Effector memory CD8-positive, alpha-beta T cell (primary cell): ENCODE results near the gene ARPC2.
A peak's percentile ranks its signal among the peaks of the same experiment; 100 is the strongest.

Source experiments
- ATAC-seq: fragments of 150-1000 bp; cut with Tn5 transposase; replicated peaks from 2 replicates; pipeline ENCODE4 v1.10.0; 2021; ENCODE audit warnings: mild to moderate bottlenecking, moderate library complexity
- DNase-seq, 3 experiments: peaks; one replicate each; pipeline ENCODE4 v3.0.0; 2021
- H3K27ac Mint-ChIP-seq, 2 donors: one replicate each; pipeline ENCODE4 v1.8.0; 2022; ENCODE audit warnings: mild to moderate bottlenecking in 2 of 2, mixed read lengths in 2 of 2, moderate library complexity in 2 of 2
- H3K27me3 Mint-ChIP-seq, 2 donors: one replicate each; pipeline ENCODE4 v1.8.0; 2022; ENCODE audit warnings: mixed read lengths in 2 of 2
- H3K36me3 Mint-ChIP-seq: one replicate; pipeline ENCODE4 v1.8.0; 2022; ENCODE audit warnings: mild to moderate bottlenecking, moderate library complexity, mixed read lengths; ENCODE audit not compliant: insufficient read depth
- H3K4me1 Mint-ChIP-seq, 2 donors: one replicate each; pipeline ENCODE4 v1.8.0; 2022; ENCODE audit warnings: low read depth in 2 of 2, mixed read lengths in 2 of 2
- H3K4me3 Mint-ChIP-seq, 2 donors: one replicate each; pipeline ENCODE4 v1.8.0; 2022; ENCODE audit warnings: mild to moderate bottlenecking in 2 of 2, mixed read lengths in 2 of 2, moderate library complexity in 2 of 2
- H3K9me3 Mint-ChIP-seq, 2 donors: one replicate each; pipeline ENCODE4 v1.8.0; 2022; ENCODE audit warnings: mixed read lengths in 2 of 2

ARPC2 gene

DNA sequence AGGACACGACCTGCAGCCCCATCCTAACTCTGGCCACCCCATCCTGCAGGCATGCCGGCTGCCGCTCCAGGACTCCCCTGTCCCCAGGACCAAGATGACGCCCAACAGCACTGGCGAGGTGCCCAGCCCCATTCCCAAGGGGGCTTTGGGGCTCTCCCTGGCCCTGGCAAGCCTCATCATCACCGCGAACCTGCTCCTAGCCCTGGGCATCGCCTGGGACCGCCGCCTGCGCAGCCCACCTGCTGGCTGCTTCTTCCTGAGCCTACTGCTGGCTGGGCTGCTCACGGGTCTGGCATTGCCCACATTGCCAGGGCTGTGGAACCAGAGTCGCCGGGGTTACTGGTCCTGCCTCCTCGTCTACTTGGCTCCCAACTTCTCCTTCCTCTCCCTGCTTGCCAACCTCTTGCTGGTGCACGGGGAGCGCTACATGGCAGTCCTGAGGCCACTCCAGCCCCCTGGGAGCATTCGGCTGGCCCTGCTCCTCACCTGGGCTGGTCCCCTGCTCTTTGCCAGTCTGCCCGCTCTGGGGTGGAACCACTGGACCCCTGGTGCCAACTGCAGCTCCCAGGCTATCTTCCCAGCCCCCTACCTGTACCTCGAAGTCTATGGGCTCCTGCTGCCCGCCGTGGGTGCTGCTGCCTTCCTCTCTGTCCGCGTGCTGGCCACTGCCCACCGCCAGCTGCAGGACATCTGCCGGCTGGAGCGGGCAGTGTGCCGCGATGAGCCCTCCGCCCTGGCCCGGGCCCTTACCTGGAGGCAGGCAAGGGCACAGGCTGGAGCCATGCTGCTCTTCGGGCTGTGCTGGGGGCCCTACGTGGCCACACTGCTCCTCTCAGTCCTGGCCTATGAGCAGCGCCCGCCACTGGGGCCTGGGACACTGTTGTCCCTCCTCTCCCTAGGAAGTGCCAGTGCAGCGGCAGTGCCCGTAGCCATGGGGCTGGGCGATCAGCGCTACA, 45.9 kb downstream of the ARPC2 start:
- Mint-ChIP-seq H3K9me3 (no peaks in the 10 kb centered on the region), H3K4me1 (peaks cover 24 to 35% of the 10 kb centered on the region in 2 donors), H3K27me3 (no peaks in the 10 kb centered on the region), H3K36me3 (peaks cover 46% of the 10 kb centered on the region), H3K27ac (no peak overlapping the region), H3K4me3 (no peak overlapping the region)
- no peak for ATAC-seq
- no peak for DNase-seq

DNA sequence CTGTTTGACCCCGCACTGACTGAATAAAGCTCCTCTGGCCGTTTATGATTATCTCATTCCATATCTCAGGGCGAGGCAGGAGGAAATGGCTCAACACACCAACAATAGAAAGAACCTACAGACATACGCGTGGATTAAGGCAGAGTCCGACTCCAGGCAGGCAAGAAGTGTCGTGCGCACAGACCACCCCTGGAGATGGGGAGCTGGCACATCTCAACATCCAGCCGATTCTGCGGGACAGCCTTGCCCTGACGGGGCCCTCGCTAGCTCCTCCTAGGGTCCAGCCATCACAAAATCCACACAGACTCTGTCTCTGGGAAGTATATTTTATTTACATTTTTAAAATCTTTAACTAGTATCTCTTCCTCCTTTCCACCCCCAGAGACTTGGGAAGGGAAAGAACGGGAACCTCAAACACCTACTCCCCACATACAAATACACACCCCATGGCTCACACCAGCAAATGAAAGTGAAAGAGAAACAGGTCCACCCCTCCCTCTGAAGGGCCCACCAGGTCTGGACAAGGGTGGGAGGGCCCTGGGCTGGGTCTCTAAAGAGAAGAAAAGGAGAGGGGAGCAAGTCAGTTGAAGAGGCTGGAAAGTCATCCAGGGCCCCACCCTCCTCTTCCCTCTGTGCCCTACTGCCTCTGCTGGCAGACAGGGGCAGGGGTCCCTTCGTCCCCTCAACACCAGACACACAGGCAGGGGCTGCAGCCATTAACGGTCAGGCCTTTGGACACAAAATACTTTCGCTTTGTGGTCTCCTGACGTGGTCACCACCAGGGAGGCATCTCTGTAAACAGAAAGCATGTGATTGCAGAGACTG, 47.0 kb downstream of the ARPC2 start:
- Mint-ChIP-seq H3K27me3 (no peaks in the 10 kb centered on the region), H3K4me3 (no peak overlapping the region), H3K27ac (no peak overlapping the region), H3K36me3 (peaks cover 46% of the 10 kb centered on the region), H3K4me1 (peaks cover 22 to 29% of the 10 kb centered on the region in 2 donors), H3K9me3 (no peaks in the 10 kb centered on the region)
- no peak for DNase-seq
- peak; percentile 66 for ATAC-seq

DNA sequence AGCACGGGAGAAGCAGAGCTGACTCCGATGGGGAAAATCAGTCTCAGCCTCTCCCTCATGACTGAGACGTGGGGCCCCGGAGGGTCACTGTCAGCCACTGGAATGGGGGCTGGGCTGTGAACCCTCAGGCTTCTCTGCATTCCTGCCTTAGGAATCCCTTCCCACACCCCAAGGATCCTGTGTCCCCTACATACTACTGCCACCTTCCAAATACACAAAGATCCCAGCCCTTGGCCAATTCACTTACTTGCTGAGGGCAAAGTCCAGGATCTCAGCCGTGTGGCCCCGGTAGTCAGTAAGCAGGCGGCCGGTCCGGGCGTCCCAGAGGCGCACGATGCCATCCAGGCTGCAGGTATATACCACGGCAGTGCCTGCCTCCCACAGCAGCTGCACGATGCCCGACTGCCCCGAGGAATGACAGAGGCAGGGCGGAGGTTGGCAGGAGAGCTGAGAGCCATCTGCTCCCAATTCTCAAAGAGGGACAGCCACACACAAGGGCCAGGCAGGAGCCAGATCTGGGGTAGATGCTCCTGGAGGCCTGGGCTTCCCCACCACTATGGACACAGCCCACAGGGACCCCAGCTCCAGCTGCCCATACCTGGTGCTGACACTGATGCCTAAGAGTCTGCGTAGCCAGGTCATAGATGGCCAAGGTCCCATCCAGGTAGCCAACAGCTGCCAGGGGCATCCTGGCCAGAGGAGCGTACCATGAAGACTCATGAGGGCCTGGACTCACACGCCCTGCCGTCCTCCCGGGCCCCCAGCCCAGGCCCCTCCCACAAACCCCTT, 48.0 kb downstream of the ARPC2 start:
- no peak overlapping the region for H3K4me3 Mint-ChIP-seq
- H3K9me3 Mint-ChIP-seq = no peaks in the 10 kb centered on the region
- H3K36me3 Mint-ChIP-seq = peaks cover 50% of the 10 kb centered on the region
- no peaks in the 10 kb centered on the region for H3K27me3 Mint-ChIP-seq
- H3K4me1 Mint-ChIP-seq = peaks cover 24 to 29% of the 10 kb centered on the region in 2 donors
- peak overlapping the region; percentile 62 to 67 for H3K27ac Mint-ChIP-seq
- ATAC-seq (no peak), DNase-seq (no peak)

DNA sequence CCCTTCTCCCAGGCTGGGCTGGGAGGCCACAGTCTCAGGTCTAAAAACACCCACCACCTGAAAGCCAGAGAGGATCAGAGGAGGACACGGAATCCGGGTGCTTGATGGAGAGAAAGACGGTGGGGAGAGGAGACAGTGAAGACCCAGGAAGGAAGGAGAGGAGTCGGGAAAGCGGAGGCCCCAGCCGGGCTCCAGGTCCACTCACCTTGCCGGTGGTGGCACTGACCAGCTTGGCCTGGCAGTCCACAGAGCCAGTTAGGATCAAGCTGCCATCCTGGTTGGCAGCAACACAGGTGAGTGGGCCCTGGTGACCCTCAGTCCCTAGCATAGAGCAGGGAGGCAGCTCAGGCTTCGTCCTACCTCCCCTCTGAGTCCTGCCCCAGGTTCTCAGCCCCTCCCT, 48.6 kb downstream of the ARPC2 start:
- Mint-ChIP-seq H3K27me3 (no peaks in the 10 kb centered on the region), H3K36me3 (peaks cover 53% of the 10 kb centered on the region), H3K4me1 (peaks cover 29 to 30% of the 10 kb centered on the region in 2 donors), H3K9me3 (no peaks in the 10 kb centered on the region), H3K4me3 (no peak overlapping the region), H3K27ac (peak overlapping the region; percentile 62 to 67)
- no peak for DNase-seq
- ATAC-seq = no peak

DNA sequence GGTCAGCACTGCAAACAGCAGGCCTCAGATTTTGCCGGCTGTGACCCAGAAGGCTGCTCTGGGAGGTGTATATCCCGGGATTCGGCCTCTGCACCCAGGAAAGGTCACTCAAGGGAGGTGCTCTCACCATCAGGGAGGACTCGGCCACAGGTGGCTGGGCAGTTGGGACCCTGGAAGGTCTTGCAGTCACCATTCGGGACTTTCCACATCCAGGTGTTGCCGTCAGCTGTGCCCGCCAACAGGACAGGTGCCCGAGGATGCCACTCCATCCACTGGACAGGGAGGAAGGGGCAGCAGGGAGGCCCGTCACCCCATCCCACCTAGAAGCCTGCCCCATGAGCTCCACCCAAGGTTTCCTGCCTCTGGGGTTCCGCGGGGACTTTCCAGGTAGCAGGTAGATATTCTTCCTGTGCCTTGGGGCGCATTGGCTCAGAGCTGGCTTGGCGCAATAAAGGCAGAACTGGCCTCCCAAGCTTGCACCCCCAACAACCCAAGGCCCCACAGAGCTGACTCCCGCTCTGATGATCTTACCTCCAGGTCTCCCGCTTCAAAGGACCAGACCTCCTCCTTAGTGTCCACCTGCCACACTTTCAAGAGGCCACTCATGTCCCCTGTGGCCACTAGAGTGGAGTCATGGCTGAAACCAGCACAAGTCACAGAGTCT, 49.5 kb downstream of the ARPC2 start:
- Mint-ChIP-seq H3K36me3 (peaks cover 55% of the 10 kb centered on the region), H3K4me3 (no peak overlapping the region), H3K4me1 (peaks cover 37 to 39% of the 10 kb centered on the region in 2 donors), H3K9me3 (no peaks in the 10 kb centered on the region), H3K27ac (peak overlapping the region in 1 of 2 donors; percentile 62), H3K27me3 (no peaks in the 10 kb centered on the region)
- DNase-seq (no peak), ATAC-seq (no peak)

DNA sequence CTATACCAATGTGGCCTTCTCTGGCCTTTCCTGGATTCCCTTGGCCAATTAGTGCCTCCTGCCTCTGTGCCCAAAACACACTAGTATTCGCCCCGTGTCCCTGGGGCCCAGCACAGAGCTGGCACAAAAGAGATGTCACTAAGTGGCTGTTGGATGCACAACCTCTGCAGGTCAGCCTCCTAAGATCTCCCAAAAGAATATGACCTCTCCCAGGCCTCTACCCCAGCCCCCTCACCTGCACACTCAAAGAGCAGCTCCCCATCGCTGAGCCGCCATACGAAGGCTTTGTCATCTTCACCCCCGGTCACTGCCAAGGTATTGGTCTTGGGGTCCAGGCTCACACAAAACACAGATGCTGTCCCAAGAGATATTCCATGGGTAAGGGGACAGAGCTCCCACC, 50.3 kb downstream of the ARPC2 start:
- H3K9me3 Mint-ChIP-seq = no peaks in the 10 kb centered on the region
- no peaks in the 10 kb centered on the region for H3K27me3 Mint-ChIP-seq
- no peak overlapping the region for H3K4me3 Mint-ChIP-seq
- H3K4me1 Mint-ChIP-seq = peaks cover 46 to 47% of the 10 kb centered on the region in 2 donors
- no peak for DNase-seq
- peak overlapping the region; percentile 23 to 25 for H3K27ac Mint-ChIP-seq
- H3K36me3 Mint-ChIP-seq = peaks cover 54% of the 10 kb centered on the region
- no peak for ATAC-seq

DNA sequence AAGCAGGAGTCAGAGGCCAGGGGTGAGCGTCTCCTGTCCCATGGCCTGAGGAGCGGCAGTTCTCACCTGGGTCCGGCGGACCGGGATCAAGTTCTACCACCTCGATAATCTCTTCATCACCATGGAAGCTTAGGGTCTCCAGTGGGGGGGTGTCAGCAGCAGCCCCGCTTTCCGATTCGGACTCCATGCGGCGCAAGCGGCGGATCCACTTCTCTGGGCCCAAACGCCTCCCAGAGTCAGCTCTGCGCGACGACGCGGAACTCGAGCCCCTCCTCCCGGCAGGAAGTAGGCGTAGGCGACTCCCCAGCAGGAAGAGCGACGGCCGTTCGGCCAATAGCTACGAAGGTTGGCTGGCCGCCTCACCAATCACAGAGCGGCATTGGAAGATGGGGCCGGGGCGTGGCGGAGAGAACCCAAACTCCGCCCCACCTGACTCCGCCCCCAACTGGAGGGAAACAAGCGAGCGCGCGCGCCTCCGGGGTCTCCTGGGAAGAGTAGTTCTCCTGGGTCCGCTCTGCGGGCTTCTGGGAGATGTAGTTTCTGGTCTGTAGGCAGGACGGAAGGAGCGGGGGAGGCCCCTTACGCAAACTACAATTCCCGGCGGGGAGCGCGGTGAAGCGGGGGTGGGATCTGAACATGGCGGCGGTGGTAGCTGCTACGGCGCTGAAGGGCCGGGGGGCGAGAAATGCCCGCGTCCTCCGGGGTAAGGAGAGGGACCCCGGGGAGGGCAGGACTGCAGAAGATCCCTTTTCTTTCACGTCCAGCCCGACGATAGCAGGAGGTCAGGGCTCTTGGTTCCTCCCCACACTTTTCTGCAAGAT, 53.1 kb downstream of the ARPC2 start, which contains the start of the genes AAMP and PNKD:
Gene AAMP (minus strand): TSS at position 238 of the 821 bp plus-strand sequence. CDS start 51 bp downstream, at position 187.
Gene PNKD (plus strand): TSS at position 620 of the 821 bp plus-strand sequence. CDS start 17 bp downstream, at position 637.
- Mint-ChIP-seq H3K27me3 (no peaks in the 10 kb centered on the region), H3K27ac (peak within 1 kb of the TSS; percentile 95 to 97), H3K4me3 (peak within 1 kb of the TSS; percentile 81 to 95), H3K9me3 (no peaks in the 10 kb centered on the region), H3K4me1 (peaks cover 50 to 54% of the 10 kb centered on the region in 2 donors), H3K36me3 (peaks cover 57% of the 10 kb centered on the region)
- peak; percentile 90 for ATAC-seq
- peak; percentile 100 for DNase-seq

DNA sequence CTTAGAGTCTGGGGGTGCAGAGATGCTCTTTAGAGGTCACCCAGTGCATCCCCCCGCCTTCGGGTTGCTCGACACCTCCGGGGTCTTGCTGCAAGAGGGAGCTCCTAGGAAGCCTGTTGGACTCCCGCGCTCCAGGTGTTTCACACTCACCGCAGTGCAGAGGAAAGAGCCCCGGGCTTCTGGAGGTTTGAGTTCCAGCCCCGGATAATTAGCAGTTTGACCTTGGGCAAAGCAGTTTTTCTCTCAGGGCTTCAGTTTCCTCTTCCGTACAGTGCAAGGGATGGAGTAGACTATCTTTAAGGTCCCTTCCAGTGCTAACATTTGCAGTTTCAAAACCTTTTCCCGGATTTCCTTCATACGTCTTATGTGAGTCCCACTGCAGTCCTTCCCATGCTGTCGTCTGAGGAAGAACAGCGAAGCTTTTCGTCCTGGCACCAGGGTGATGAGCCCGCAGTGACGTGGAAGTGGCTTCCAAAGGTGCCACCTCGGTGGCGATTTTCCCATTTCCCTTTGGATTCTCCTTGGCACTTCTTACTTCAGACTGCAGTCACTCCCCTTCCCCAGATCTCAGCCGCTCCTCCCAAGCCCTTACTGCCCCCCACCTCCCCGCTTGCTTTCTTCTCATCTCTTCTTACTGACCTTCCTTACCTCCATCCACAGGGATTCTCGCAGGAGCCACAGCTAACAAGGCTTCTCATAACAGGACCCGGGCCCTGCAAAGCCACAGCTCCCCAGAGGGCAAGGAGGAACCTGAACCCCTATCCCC, 53.9 kb downstream of the ARPC2 start:
- H3K4me1 Mint-ChIP-seq = peaks cover 50 to 53% of the 10 kb centered on the region in 2 donors
- DNase-seq (no peak), ATAC-seq (no peak)
- no peaks in the 10 kb centered on the region for H3K27me3 Mint-ChIP-seq
- H3K9me3 Mint-ChIP-seq = no peaks in the 10 kb centered on the region
- peak overlapping the region; percentile 81 to 95 for H3K4me3 Mint-ChIP-seq
- peaks cover 57% of the 10 kb centered on the region for H3K36me3 Mint-ChIP-seq
- peak overlapping the region; percentile 95 to 97 for H3K27ac Mint-ChIP-seq

DNA sequence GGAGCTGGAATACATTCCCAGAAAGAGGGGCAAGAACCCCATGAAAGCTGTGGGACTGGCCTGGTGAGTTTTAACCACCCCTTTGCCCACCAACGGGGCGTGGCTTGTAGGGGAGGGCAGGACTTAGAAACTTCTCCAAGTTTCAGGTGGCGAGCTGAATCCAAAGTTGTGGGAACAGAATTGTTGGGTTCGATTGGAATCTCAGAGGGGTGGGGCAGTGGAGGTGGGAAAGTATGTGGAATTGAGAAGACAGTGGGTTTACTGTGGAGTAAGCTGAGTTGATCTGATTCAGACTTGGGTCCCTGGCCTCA, 54.5 kb downstream of the ARPC2 start:
- DNase-seq (no peak), ATAC-seq (no peak)
- Mint-ChIP-seq H3K27ac (peak overlapping the region in 1 of 2 donors; percentile 97), H3K27me3 (no peaks in the 10 kb centered on the region), H3K4me1 (peaks cover 49 to 50% of the 10 kb centered on the region in 2 donors), H3K9me3 (no peaks in the 10 kb centered on the region), H3K36me3 (peaks cover 61% of the 10 kb centered on the region), H3K4me3 (peak overlapping the region; percentile 81 to 95)

DNA sequence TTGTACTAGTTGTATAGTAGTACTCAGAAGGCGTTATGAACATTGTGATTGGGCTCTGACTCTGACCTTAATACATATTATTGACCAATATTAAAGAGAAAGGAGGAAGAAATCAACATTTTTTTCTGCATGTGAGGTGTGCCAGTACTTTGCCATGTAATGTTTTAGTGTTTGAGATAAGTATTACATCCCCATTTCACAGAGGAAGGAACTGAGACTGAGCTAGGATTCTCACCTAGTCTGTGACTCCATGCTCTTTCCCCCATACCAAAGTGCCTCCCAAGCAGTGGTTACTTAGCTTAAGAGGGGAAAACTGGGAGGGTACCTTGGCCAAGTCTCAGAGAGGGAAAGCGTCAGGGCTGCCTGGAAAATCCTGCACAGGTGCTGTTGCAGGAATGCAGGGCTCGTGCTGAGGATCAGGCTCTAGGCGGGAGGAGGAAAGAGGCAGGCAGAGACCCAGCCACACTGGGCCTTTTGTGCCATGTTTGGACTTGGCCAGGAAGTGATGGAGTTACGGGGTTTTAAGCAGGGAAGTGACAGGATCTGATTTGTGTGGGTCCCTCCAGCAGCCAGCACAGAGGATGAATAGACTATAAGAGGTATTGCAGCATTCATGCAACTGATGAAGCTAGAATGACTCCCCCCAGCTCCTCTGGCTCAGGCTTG, 55.0 kb downstream of the ARPC2 start:
- no peaks in the 10 kb centered on the region for H3K9me3 Mint-ChIP-seq
- peaks cover 66% of the 10 kb centered on the region for H3K36me3 Mint-ChIP-seq
- DNase-seq (no peak), ATAC-seq (no peak)
- H3K4me3 Mint-ChIP-seq = peak overlapping the region; percentile 81 to 95
- peak overlapping the region in 1 of 2 donors; percentile 97 for H3K27ac Mint-ChIP-seq
- H3K27me3 Mint-ChIP-seq = no peaks in the 10 kb centered on the region
- peaks cover 49 to 52% of the 10 kb centered on the region in 2 donors for H3K4me1 Mint-ChIP-seq
